ENCODE data around the gene SMIM31.

SMIM31 gene

GRCh38 chr4:164783976-164784375 is 30.0 kb downstream of the SMIM31 start:
- DNase-seq (ENCODE audit: low spot score) (no peak), FAIRE-seq (no peak)

GRCh38 chr4:164789047-164789446 is 35.1 kb downstream of the SMIM31 start:
- DNase-seq (ENCODE audit: low spot score) (no peak), FAIRE-seq (no peak)

GRCh38 chr4:164790249-164790648 is 36.3 kb downstream of the SMIM31 start:
- no peak for FAIRE-seq
- DNase-seq (ENCODE audit: low spot score): no peak

GRCh38 chr4:164799410-164799809 is 45.5 kb downstream of the SMIM31 start:
- no peak for FAIRE-seq
- DNase-seq (ENCODE audit: low spot score): no peak

- DNase-seq (ENCODE audit: low spot score) (no peak), FAIRE-seq (no peak)
Observed at GRCh38 chr4:164800786-164801185, 46.9 kb downstream of the SMIM31 start.

GRCh38 chr4:164802301-164802901 is 48.5 kb downstream of the SMIM31 start:
- FAIRE-seq (no peak), DNase-seq (ENCODE audit: low spot score) (no peak)

- FAIRE-seq (no peak), DNase-seq (ENCODE audit: low spot score) (no peak)
Observed at GRCh38 chr4:164803702-164804101, 49.8 kb downstream of the SMIM31 start.

GRCh38 chr4:164807611-164808010 is 53.7 kb downstream of the SMIM31 start:
- no peak for FAIRE-seq
- peak; percentile 38 for DNase-seq (ENCODE audit: low spot score)

GRCh38 chr4:164813554-164813953 is 59.6 kb downstream of the SMIM31 start:
- FAIRE-seq: no peak
- no peak for DNase-seq (ENCODE audit: low spot score)

- DNase-seq (ENCODE audit: low spot score) (no peak), FAIRE-seq (no peak)
Observed at GRCh38 chr4:164815711-164816110, 61.8 kb downstream of the SMIM31 start.

GRCh38 chr4:164819366-164819765 is 65.4 kb downstream of the SMIM31 start:
- FAIRE-seq: no peak
- no peak for DNase-seq (ENCODE audit: low spot score)

GRCh38 chr4:164821711-164822110 is 67.8 kb downstream of the SMIM31 start:
- DNase-seq (ENCODE audit: low spot score) (no peak), FAIRE-seq (no peak)

GRCh38 chr4:164824581-164824980 is 70.7 kb downstream of the SMIM31 start:
- no peak for FAIRE-seq
- DNase-seq (ENCODE audit: low spot score): no peak

GRCh38 chr4:164828955-164829354 is 75.0 kb downstream of the SMIM31 start:
- no peak for FAIRE-seq

GRCh38 chr4:164846566-164846965 is 92.6 kb downstream of the SMIM31 start:
- FAIRE-seq (no peak), DNase-seq (ENCODE audit: low spot score) (no peak)

More at GRCh38 chr4:164828955-164829354, 75.0 kb downstream of the SMIM31 start:
- DNase-seq (ENCODE audit: low spot score): no peak

- no peak for DNase-seq (ENCODE audit: low spot score)
- FAIRE-seq: no peak
Observed at GRCh38 chr4:164847016-164847415, 93.1 kb downstream of the SMIM31 start.

GRCh38 chr4:164847967-164848649 is 94.2 kb downstream of the SMIM31 start:
- DNase-seq (ENCODE audit: low spot score) (no peak), FAIRE-seq (no peak)
